ENCODE data around the gene RPL11.
A peak's percentile ranks its signal among the peaks of the same experiment; 100 is the strongest.
"Not testable (repeated sequence)": the region's sequence is repeated elsewhere in the genome, so short reads cannot be mapped to it uniquely, and the experiment has no call there.

The RPL11 gene

GRCh38 chr1:23691499-23692307, at the start of gene RPL11:
Gene RPL11 (plus strand): TSS chr1:23691806. CDS start chr1:23691824, 18 bp downstream.
- peak; percentile 64 to 70 for DNase-seq (ENCODE audit: low read depth in 2 of 2)

DNA sequence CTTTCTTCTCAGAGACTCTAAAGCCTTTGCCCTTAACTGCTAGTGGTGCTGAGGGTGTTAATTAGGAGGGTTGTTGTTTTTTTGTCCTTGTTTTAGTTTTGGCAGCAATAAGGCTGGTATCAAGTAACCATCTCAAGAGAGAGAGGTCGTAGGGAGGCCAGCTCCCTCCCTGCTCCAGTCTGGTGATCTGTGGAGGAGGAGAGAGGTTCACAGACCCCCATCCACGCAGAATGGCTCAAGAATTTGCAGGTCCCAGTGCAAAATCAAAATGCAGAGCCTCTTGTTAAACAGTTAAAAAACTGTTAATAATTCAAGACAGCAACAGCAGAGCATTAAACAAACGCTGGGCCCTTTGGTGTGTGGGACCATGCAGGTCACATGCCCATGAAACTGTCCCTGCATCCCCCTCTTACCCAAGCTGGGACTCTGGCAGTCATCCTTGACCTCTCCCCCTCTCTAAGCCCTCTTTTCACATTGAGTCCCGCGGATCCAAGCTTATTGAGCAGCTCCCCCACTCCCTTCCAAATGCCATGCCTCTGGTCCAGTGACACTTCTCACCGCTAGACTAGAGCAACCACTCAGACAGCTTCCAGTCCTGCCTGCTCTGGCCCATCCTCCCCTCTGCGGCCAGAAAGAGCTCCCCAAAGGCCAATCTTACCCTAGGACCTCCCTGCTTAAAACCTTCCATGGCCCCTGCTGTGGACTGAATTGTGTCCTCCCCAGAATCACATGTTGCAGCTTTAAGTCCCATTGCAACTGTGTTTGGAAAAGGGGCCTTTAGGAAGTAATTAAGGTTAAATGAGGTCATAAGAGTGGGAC, 47.7 kb upstream of the RPL11 start:
- no peak for DNase-seq (ENCODE audit: low read depth in 2 of 2)

DNA sequence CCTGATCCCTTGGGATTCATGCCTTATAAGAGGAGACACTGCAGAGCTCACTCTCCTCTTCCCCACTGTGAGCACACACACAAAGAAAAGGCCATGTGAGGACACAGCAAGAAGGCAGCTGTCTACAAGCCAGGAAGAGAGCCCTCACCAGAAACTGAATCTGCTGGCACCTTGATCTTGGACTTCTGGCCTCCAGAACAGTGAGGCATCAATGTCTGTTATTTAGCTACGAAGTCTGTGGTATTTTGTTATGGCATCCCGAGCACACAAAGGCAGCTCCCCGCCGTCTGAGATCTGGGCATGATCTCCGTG, 47.1 kb upstream of the RPL11 start:
- DNase-seq (ENCODE audit: low read depth in 2 of 2) = no peak

GRCh38 chr1:23645338-23645737, 46.3 kb upstream of the RPL11 start:
- no peak for DNase-seq (ENCODE audit: low read depth in 2 of 2)

DNA sequence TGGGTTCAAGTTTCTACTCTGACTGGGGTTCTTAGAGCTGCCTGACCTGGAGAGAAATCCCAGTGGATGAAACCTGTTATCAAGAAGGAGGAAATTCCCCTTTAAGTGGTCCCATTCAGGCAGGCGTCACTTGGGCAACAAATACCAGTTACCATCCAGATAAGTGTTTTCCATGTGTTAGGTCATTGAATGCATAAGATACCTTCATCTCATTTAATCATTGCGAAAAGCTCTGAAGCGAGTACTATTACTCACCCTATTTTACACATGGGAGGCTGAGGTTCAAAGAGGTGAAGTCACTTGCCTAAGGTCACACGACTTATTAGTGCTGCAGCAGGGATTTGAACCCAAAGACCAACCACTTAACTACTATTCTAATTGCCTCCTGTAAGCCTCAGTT, 45.5 kb upstream of the RPL11 start:
- DNase-seq (ENCODE audit: low read depth in 2 of 2) = no peak

DNA sequence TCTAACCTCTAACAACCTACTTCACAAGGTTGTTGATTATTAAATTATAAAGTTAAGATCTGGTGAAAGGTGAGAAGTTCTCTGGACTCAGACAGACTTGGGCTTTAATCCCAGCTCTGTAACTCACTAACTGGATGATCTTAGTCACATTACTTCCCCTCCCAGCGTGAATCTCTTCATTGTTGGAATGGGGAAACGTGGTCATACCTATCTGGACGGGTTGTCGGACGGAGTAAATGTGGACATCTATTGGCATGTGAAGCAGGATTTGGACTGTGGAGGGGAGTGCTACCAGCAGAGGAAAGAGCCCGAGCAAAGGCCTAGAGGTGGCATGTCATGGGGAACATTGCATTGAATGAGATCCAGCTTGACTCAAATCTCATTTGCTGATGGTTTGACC, 45.1 kb upstream of the RPL11 start:
- DNase-seq (ENCODE audit: low read depth in 2 of 2) = no peak

DNA sequence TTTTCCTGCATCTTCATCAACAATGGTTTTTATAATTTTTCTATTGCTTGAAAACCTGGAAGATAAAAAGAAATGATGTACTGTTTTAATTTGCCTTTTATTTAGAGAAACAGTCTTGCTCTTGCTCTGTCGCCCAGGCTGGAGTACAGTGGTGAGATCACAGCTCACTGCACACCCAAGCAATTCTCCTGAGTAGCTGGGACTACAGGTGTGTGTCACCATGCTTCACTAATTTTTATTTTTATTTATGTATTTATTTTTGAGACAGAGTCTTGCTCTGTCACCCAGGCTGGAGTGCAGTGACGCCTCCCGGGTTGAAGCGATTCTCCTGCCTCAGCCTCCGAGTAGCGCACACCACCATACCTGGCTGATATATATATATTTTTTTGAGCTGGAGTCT, 43.0 kb upstream of the RPL11 start:
- no peak for DNase-seq (ENCODE audit: low read depth in 2 of 2)

GRCh38 chr1:23649157-23649556, 42.4 kb upstream of the RPL11 start:
- DNase-seq (ENCODE audit: low read depth in 2 of 2) = not testable (repeated sequence)

- DNase-seq (ENCODE audit: low read depth in 2 of 2) = no peak
Measured at GRCh38 chr1:23650344-23650990, 41.1 kb upstream of the RPL11 start.

GRCh38 chr1:23651069-23651808, 40.4 kb upstream of the RPL11 start:
- DNase-seq (ENCODE audit: low read depth in 2 of 2) = no peak

GRCh38 chr1:23657659-23658275, 33.8 kb upstream of the RPL11 start:
- DNase-seq (ENCODE audit: low read depth in 2 of 2) = peak in 1 of 2 donors; percentile 11

- no peak for DNase-seq (ENCODE audit: low read depth in 2 of 2)
Measured at GRCh38 chr1:23660671-23661070, 30.9 kb upstream of the RPL11 start.

DNA sequence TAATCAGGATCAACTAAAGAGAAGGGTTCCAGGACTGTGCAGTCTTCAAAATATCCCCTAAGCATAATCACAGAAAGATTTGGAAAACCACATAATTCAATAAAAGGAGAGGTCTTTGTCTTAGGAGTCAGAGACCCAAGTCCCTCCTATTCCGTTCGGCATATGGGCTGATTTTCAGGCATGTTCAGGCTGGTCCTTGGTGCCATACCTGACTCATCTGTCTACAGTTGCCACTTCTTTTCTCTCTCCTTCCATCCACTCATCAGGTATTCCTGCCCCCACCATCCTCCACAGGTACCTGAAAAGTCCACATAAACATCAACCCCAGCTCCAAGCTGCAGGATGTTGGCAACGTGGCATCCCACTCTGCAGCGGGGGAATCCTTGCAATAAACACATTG, 29.7 kb upstream of the RPL11 start:
- no peak for DNase-seq (ENCODE audit: low read depth in 2 of 2)

GRCh38 chr1:23664837-23665795, 26.5 kb upstream of the RPL11 start:
- no peak for DNase-seq (ENCODE audit: low read depth in 2 of 2)

DNA sequence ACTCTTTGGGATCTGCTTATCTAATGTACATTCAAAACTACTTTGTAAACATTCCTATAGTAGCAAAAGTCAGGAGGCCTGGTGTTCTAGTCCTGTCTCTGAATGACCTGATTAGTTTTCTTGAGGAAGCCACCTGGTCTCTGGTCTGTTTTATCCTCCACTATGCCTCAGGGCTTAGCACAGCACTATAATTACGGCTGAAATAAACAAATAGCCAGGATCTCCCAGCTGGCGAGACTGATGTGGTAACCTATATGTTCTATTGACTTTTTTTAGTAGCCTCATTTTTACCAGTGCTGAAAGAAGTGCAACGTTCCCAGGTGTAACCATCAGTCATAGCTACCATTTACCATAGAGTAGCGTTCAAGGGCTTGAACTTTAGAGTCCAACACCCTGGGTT, 24.2 kb upstream of the RPL11 start:
- DNase-seq (ENCODE audit: low read depth in 2 of 2) = no peak

- DNase-seq (ENCODE audit: low read depth in 2 of 2) = no peak
Measured at GRCh38 chr1:23670709-23671108, 20.9 kb upstream of the RPL11 start.

- DNase-seq (ENCODE audit: low read depth in 2 of 2) = no peak
Measured at GRCh38 chr1:23673086-23673813, 18.4 kb upstream of the RPL11 start.

DNA sequence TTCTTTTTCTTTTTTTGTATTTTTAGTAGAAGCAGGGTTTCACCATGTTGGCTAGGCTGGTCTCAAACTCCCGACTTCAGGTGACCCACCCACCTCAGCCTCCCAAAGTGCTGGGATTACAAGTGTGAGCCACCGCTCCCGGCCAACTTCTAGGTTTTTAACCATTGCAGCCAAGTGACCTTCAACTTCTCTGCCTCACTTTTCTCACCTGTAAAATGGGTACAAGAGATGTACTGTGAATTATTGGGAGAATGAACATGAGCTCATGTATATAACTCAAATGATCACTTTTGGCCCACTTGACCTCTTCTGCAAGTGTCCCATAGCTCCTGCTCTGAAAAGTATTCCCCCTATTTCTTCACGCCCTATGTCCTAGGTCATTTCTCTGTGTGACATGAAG, 11.8 kb upstream of the RPL11 start:
- no peak for DNase-seq (ENCODE audit: low read depth in 2 of 2)

DNA sequence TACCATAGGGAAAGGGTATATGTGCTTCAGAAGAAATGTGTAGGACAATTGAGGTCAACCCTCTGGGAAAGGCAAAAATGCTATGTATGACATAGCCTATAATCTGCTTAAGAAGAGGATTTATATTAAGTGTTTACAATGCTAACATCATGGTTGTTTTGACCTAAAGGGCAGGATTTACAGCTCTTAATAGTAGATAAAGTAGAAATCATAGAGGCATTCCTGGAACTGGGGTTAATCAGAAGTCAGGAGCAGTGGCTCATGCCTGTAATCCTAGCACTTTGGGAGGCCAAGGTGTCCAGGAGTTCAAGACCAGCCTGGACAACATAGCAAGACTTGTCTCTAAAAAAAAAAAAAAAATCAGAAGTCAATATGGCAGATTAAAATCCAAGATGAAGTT, 8.7 kb upstream of the RPL11 start:
- no peak for DNase-seq (ENCODE audit: low read depth in 2 of 2)

DNA sequence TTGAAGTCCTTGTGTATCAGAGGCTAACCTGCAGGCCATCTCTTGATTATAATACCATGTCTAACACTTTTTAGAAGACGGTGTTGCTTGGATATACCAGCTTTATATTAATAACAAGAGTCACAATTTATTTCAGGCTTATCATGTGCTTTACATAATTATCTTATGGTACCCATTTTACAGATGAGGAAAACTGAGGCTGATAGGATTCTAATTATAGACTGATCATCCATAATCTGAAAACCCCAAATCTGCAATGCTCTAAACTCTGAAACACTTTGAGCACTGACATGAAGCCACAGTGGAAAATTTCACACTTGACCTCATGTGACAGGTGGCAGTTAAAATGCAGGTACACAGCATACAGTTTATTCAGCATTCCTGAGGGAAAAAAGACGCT, 7.2 kb upstream of the RPL11 start:
- DNase-seq (ENCODE audit: low read depth in 2 of 2) = no peak

Measured in stimulated activated CD8-positive, alpha-beta memory T cell treated with anti-CD3 and anti-CD28 coated beads, Interleukin-7, amount 100 ng/mL, for 1 hour (primary cell).